Measurements from ENCODE around the gene MOXD1.

The MOXD1 gene

GRCh38 chr6:132348231-132348630 lies 53.0 kb downstream of the MOXD1 start:
- TF ChIP-seq CTCF (IDR thresholded peaks at IDR 0.05; ENCODE audit: extremely low read depth, missing control alignments): no peak
- DNase-seq (ENCODE audit: low spot score): no peak

- TF ChIP-seq CTCF (IDR thresholded peaks at IDR 0.05; ENCODE audit: extremely low read depth, missing control alignments): no peak
- no peak for DNase-seq (ENCODE audit: low spot score)
Observed at GRCh38 chr6:132344811-132345210, 56.5 kb downstream of the MOXD1 start.

GRCh38 chr6:132341646-132342045 lies 59.6 kb downstream of the MOXD1 start:
- DNase-seq (ENCODE audit: low spot score): no peak
- TF ChIP-seq CTCF (IDR thresholded peaks at IDR 0.05; ENCODE audit: extremely low read depth, missing control alignments): no peak

- TF ChIP-seq CTCF (IDR thresholded peaks at IDR 0.05; ENCODE audit: extremely low read depth, missing control alignments): no peak
- DNase-seq (ENCODE audit: low spot score): no peak
Observed at GRCh38 chr6:132334521-132334885, 66.8 kb downstream of the MOXD1 start.

- no peak for TF ChIP-seq CTCF (IDR thresholded peaks at IDR 0.05; ENCODE audit: extremely low read depth, missing control alignments)
- no peak for DNase-seq (ENCODE audit: low spot score)
Observed at GRCh38 chr6:132333639-132334520, 67.4 kb downstream of the MOXD1 start.

- DNase-seq (ENCODE audit: low spot score): no peak
- TF ChIP-seq CTCF (IDR thresholded peaks at IDR 0.05; ENCODE audit: extremely low read depth, missing control alignments): no peak
Observed at GRCh38 chr6:132330759-132331158, 70.5 kb downstream of the MOXD1 start.

- DNase-seq (ENCODE audit: low spot score): no peak
- no peak for TF ChIP-seq CTCF (IDR thresholded peaks at IDR 0.05; ENCODE audit: extremely low read depth, missing control alignments)
Observed at GRCh38 chr6:132322398-132322797, 78.9 kb downstream of the MOXD1 start.
